ENCODE data around the gene C2CD5. TPM values are rescaled to one million over a fixed set of nuclear protein-coding genes. Genes with fewer than 3 reads are reported as not detected.

Gene C2CD5
- polyA plus RNA-seq, 1 donor from 2014 or later: 171 TPM

DNA sequence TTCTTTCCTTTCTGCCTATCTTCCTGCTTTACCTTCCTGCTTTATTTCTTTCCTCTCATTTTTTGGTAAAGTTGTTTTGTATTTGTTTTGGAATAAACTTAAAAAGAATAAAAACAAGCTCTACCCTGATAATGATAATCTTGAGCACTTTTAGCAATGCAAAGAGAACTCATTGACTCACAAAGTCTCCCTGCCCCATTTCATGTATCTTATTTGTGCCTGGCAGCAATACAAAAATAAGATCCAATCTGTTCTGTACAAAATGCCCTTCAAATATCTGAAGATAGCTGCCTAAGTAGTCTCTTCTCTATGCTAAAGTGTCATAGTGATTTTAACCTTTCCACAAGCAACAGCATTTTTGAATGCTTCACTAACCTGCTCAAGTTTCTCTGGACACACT, 49.5 kb upstream of the C2CD5 start:
- TF ChIP-seq, protein P1, sequence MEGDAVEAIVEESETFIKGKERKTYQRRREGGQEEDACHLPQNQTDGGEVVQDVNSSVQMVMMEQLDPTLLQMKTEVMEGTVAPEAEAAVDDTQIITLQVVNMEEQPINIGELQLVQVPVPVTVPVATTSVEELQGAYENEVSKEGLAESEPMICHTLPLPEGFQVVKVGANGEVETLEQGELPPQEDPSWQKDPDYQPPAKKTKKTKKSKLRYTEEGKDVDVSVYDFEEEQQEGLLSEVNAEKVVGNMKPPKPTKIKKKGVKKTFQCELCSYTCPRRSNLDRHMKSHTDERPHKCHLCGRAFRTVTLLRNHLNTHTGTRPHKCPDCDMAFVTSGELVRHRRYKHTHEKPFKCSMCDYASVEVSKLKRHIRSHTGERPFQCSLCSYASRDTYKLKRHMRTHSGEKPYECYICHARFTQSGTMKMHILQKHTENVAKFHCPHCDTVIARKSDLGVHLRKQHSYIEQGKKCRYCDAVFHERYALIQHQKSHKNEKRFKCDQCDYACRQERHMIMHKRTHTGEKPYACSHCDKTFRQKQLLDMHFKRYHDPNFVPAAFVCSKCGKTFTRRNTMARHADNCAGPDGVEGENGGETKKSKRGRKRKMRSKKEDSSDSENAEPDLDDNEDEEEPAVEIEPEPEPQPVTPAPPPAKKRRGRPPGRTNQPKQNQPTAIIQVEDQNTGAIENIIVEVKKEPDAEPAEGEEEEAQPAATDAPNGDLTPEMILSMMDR (IDR thresholded peaks at IDR 0.05; ENCODE audit: poor library complexity, severe bottlenecking): no peak
- TF ChIP-seq POLR2AphosphoS5 (IDR thresholded peaks at IDR 0.05) (no peak), SMC3 (conservative IDR thresholded peaks at IDR 0.05; ENCODE audit: poor library complexity) (no peak), RAD21 (conservative IDR thresholded peaks at IDR 0.05) (no peak), EP300 (conservative IDR thresholded peaks at IDR 0.05; ENCODE audit: poor library complexity, severe bottlenecking) (no peak), TAF1 (IDR thresholded peaks at IDR 0.05; ENCODE audit: low read depth) (no peak), MXI1 (conservative IDR thresholded peaks at IDR 0.05; ENCODE audit: poor library complexity, severe bottlenecking) (no peak)
- TF ChIP-seq, protein P2, sequence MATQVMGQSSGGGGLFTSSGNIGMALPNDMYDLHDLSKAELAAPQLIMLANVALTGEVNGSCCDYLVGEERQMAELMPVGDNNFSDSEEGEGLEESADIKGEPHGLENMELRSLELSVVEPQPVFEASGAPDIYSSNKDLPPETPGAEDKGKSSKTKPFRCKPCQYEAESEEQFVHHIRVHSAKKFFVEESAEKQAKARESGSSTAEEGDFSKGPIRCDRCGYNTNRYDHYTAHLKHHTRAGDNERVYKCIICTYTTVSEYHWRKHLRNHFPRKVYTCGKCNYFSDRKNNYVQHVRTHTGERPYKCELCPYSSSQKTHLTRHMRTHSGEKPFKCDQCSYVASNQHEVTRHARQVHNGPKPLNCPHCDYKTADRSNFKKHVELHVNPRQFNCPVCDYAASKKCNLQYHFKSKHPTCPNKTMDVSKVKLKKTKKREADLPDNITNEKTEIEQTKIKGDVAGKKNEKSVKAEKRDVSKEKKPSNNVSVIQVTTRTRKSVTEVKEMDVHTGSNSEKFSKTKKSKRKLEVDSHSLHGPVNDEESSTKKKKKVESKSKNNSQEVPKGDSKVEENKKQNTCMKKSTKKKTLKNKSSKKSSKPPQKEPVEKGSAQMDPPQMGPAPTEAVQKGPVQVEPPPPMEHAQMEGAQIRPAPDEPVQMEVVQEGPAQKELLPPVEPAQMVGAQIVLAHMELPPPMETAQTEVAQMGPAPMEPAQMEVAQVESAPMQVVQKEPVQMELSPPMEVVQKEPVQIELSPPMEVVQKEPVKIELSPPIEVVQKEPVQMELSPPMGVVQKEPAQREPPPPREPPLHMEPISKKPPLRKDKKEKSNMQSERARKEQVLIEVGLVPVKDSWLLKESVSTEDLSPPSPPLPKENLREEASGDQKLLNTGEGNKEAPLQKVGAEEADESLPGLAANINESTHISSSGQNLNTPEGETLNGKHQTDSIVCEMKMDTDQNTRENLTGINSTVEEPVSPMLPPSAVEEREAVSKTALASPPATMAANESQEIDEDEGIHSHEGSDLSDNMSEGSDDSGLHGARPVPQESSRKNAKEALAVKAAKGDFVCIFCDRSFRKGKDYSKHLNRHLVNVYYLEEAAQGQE (IDR thresholded peaks at IDR 0.05; ENCODE audit: borderline replicate concordance): no peak
- H3K4me3 ChIP-seq (ENCODE audit: low read length): no peak overlapping the region
- no peak overlapping the region for H3K9ac ChIP-seq (ENCODE audit: low read length)

DNA sequence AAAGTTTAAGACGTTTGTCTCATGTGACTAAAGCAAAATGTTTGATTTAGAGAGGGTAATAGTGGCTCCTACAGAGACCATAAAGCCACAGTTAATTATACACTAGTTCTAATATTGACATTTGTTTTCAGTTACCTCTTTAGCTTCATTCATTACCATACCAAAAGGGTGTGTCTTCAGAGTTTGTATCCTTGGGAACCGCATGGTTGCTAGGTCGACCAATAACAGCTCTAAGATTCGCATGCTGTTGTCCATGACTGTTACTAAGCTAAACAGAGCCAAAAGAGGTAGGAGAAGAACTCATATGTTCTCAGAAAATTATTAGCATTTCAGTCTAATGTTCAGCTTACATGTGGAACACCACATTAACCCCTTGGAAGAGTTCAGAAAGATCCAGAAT, 44.5 kb upstream of the C2CD5 start:
- H3K9me2 ChIP-seq (ENCODE audit: insufficient read depth, low read length): no peaks in the 10 kb centered on the region
- no peak overlapping the region for H3K4me2 ChIP-seq (ENCODE audit: low read length)
- no peaks in the 10 kb centered on the region for H4K20me1 ChIP-seq (ENCODE audit: insufficient read depth)
- H3F3A ChIP-seq (ENCODE audit: insufficient read depth, low read length, poor library complexity, severe bottlenecking): no peaks in the 10 kb centered on the region
- H3K9ac ChIP-seq (ENCODE audit: low read length): no peak overlapping the region
- H3K79me2 ChIP-seq (replicated peaks; ENCODE audit: insufficient read depth, low read length): no peaks in the 10 kb centered on the region
- no peak overlapping the region for H3K27ac ChIP-seq (ENCODE audit: low read length)
- H3K4me3 ChIP-seq (ENCODE audit: low read length): no peak overlapping the region
- H3K27me3 ChIP-seq (ENCODE audit: insufficient read depth, low read depth, low read length): no peaks in the 10 kb centered on the region
- H2AFZ ChIP-seq (ENCODE audit: low read depth, low read length): no peak overlapping the region
- H3K36me3 ChIP-seq (ENCODE audit: insufficient read depth, low read length): no peaks in the 10 kb centered on the region
- no peaks in the 10 kb centered on the region for H3K9me3 ChIP-seq (ENCODE audit: low read length)
- TF ChIP-seq POLR2AphosphoS5 (IDR thresholded peaks at IDR 0.05) (no peak), RAD21 (conservative IDR thresholded peaks at IDR 0.05) (no peak), EP300 (conservative IDR thresholded peaks at IDR 0.05; ENCODE audit: poor library complexity, severe bottlenecking) (no peak), TAF1 (IDR thresholded peaks at IDR 0.05; ENCODE audit: low read depth) (no peak), MXI1 (conservative IDR thresholded peaks at IDR 0.05; ENCODE audit: poor library complexity, severe bottlenecking) (no peak), EZH2 (IDR thresholded peaks at IDR 0.05; ENCODE audit: borderline replicate concordance, insufficient read depth, low read length, poor library complexity, severe bottlenecking) (no peak)
- TF ChIP-seq, protein P2 (IDR thresholded peaks at IDR 0.05; ENCODE audit: borderline replicate concordance): no peak
- TF ChIP-seq, protein P1 (IDR thresholded peaks at IDR 0.05; ENCODE audit: poor library complexity, severe bottlenecking): no peak

More for the DNA sequence above, 49.5 kb upstream of the C2CD5 start:
- Histone ChIP-seq H3K9me2 (ENCODE audit: insufficient read depth, low read length) (no peaks in the 10 kb centered on the region), H3K36me3 (ENCODE audit: insufficient read depth, low read length) (no peaks in the 10 kb centered on the region), H3K4me2 (ENCODE audit: low read length) (no peak overlapping the region), H3K27ac (ENCODE audit: low read length) (no peak overlapping the region), H3F3A (ENCODE audit: insufficient read depth, low read length, poor library complexity, severe bottlenecking) (no peaks in the 10 kb centered on the region), H2AFZ (ENCODE audit: low read depth, low read length) (no peak overlapping the region), H4K20me1 (ENCODE audit: insufficient read depth) (no peaks in the 10 kb centered on the region), H3K9me3 (ENCODE audit: low read length) (no peaks in the 10 kb centered on the region), H3K27me3 (ENCODE audit: insufficient read depth, low read depth, low read length) (no peaks in the 10 kb centered on the region), H3K79me2 (replicated peaks; ENCODE audit: insufficient read depth, low read length) (no peaks in the 10 kb centered on the region)

Measured in neural cell (in vitro differentiated cells).